Kidney (tissue), 14 donors: ENCODE results near the gene LPIN3. TPM values are rescaled to one million over a fixed set of nuclear protein-coding genes. Genes with fewer than 3 reads are reported as not detected.
"Not testable (repeated sequence)": the region's sequence is repeated elsewhere in the genome, so short reads cannot be mapped to it uniquely, and the experiment has no call there.

Experiments
- DNase-seq, 5 donors: peaks; one replicate each; pipeline ENCODE4 v3.0.0-alpha.2; 2013 to 2020
- FAIRE-seq: peaks from 2 replicates; lab custom pipeline; 2012; peaks lifted over from hg19 to GRCh38; lab: Jason Lieb, UNC
- H3K27ac ChIP-seq, 2 donors: one replicate each; pipeline ENCODE4 v1.7.0; 2013; ENCODE audit warnings: low read depth in 2 of 2, low read length in 2 of 2, inconsistent platforms in 1 of 2
- H3K27me3 ChIP-seq: one replicate; pipeline ENCODE4 v1.7.1; 2013; ENCODE audit warnings: low read length, inconsistent platforms; ENCODE audit not compliant: control insufficient read depth, insufficient read depth
- H3K36me3 ChIP-seq, 3 donors: one replicate each; pipeline versions ENCODE4 v1.7.0 to v1.7.1; 2013; ENCODE audit warnings: low read length in 3 of 3, control low read depth in 1 of 3, inconsistent platforms in 1 of 3; ENCODE audit not compliant: insufficient read depth in 3 of 3, control insufficient read depth in 2 of 3
- H3K4me1 ChIP-seq, 3 donors: one replicate each; pipeline versions ENCODE4 v1.7.0 to v1.7.1; 2013; ENCODE audit warnings: low read length in 3 of 3, inconsistent platforms in 1 of 3, low read depth in 1 of 3; ENCODE audit not compliant: control insufficient read depth in 2 of 3, insufficient read depth in 2 of 3
- H3K4me3 ChIP-seq, 3 donors: one replicate each; pipeline versions ENCODE4 v1.7.0 to v1.8.1; 2013; ENCODE audit warnings: low read length in 3 of 3, control low read depth in 1 of 3, inconsistent platforms in 1 of 3
- H3K9ac ChIP-seq, 3 donors: one replicate each; pipeline versions ENCODE4 v1.7.0 to v1.7.1; 2013; ENCODE audit warnings: low read length in 3 of 3, control low read depth in 1 of 3, inconsistent platforms in 1 of 3
- H3K9me3 ChIP-seq, 3 donors: one replicate each; pipeline versions ENCODE4 v1.7.0 to v1.7.1; 2013; ENCODE audit warnings: low read length in 3 of 3, control low read depth in 1 of 3, inconsistent platforms in 1 of 3; ENCODE audit not compliant: control insufficient read depth in 2 of 3, insufficient read depth in 1 of 3
- CTCF ChIP-seq: IDR thresholded peaks from 3 replicates; pipeline ENCODE4 v1.5.1; 2012; ENCODE audit warnings: mild to moderate bottlenecking, moderate library complexity, borderline replicate concordance; ENCODE audit not compliant: insufficient read depth; ENCODE audit errors: extremely low read depth
- intact Hi-C: fragments of 100-400 bp; cut with DNase I; formaldehyde crosslinking; loops from one replicate; pipeline ENCODE4 v1.11.1; 2022
- polyA plus RNA-seq: library from polyadenylated mRNA; stranded (reverse); fragments of 350-450 nt; fragmentation: Illumina TruSeq; extraction: RNeasy Lipid Tissue Mini Kit (QIAGEN cat#74804); gene quantifications from one replicate; pipeline ENCODE4 v1.2.3, GENCODE V29; 2014; ENCODE audit warnings: low read depth, low replicate concordance; ENCODE audit not compliant: insufficient read depth
- total RNA-seq: library from RNA; stranded (reverse); fragmentation: NEBNext Ultra II Directional; extraction: Animal tissue kit (Norgen Biotek cat#: 25700); gene quantifications from one replicate; pipeline ENCODE4 v1.2.1, GENCODE V29; 2021
- donor health status: control.
- donor health status: control.
- donor health status: control.
- donor health status: control.
- donor health status: control.
- donor health status: DM: yes; HTN: yes; CAD: no.
- donor health status: Normal renal cell carcinoma (clear cell type).

LPIN3 gene
- total and polyA plus RNA-seq, 2 donors from 2014 or later: 29.4 to 31.6 TPM

DNA sequence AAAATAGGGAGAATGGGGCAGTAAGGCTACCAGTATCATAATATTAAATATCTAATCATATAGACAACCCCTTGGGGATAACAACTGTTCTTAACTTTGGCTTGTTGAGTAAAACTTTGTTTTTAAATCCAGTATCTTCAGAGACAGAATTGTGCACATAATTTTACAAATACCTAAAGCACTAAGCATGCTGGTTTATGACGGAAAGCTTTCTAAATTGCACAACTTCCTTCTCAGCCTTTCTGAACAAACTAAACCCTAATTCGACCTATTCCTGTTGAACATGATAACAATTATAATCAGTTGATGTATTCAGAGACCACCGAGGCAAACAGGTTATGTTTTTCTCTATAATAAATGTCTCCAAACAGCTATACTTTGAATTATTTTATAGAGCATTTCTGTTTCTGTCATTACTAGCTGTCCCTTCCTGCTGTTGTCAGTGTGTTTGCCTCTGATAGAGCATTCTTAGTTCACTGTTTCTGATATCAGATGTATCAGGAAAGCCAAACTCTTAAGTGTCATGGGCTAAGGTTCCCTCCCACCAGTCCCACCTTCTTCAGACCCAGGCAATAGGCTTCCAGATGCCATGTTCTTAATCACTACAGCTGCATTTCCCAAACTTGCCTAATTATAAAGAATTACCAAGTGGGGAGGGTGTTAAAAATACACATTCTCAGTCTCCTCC lies 31.8 kb upstream of the LPIN3 start:
- DNase-seq: no peak
- intact Hi-C loops: no loop called here
- no peak for TF ChIP-seq CTCF
- Histone ChIP-seq H3K9ac (peak overlapping the region in 1 of 3 donors; percentile 17), H3K27me3 (no peaks in the 10 kb centered on the region), H3K36me3 (no peaks in the 10 kb centered on the region), H3K4me3 (no peak overlapping the region), H3K27ac (peak overlapping the region; percentile 39 to 76), H3K9me3 (no peaks in the 10 kb centered on the region), H3K4me1 (peaks cover 0 to 27% (median 12%) of the 10 kb centered on the region in 3 donors)
- FAIRE-seq: no peak

DNA sequence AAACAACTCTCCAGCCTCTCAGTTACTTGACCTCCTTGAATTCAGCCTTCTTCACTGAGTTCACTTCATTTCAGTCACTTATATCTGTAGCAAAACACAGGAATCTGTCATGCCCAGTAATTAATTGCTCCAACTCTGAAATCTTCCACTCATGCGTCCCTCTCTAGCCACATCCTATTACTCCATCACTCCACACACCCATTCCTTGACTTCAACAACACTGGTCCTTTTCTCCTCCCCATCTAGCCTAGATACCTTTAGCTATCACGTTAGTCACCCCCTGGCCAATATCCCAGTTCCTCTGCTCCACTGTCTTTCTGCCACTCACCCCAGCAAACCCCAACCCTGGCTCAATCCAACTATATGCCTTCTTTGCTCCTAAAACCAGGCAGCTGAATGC lies 30.8 kb upstream of the LPIN3 start:
- FAIRE-seq (no peak), DNase-seq (no peak)
- intact Hi-C loops: loop anchor here (10.0 kb wide), 1 partner anchor 55 kb away; no protein-coding TSS in a partner anchor
- Histone ChIP-seq H3K27me3 (no peaks in the 10 kb centered on the region), H3K4me1 (peaks cover 0 to 32% (median 15%) of the 10 kb centered on the region in 3 donors), H3K36me3 (no peaks in the 10 kb centered on the region), H3K9me3 (no peaks in the 10 kb centered on the region), H3K27ac (peak overlapping the region in 1 of 2 donors; percentile 39), H3K4me3 (no peak overlapping the region), H3K9ac (no peak overlapping the region)
- TF ChIP-seq CTCF: no peak

DNA sequence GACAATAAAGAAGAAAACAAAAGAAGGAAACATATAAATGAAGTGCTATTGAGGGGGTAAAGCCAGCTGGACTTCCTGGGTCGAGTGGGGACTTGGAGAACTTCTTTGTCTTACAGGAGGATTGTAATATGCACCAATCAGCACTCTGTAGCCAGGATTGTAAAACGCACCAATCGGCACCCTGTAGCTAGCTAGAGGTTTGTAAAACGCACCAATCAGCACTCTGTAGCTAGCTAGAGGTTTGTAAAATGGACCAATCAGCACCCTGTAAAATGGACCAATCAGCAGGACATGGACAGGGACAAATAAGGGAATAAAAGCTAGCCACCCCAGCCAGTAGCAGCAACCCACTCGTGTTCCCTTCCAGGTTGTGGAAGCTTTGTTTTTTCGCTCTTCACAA lies 28.6 kb upstream of the LPIN3 start:
- not testable (repeated sequence) for H3K27ac ChIP-seq, FAIRE-seq, H3K4me3 ChIP-seq, H3K36me3 ChIP-seq, H3K27me3 ChIP-seq, DNase-seq, H3K9ac ChIP-seq, H3K9me3 ChIP-seq
- peaks cover 0 to 32% (median 18%) of the 10 kb centered on the region in 3 donors for H3K4me1 ChIP-seq
- intact Hi-C loops: loop anchor here (10.0 kb wide), 1 partner anchor 57 kb away; no protein-coding TSS in a partner anchor

GRCh38 chr20:41314386-41314785 lies 26.2 kb upstream of the LPIN3 start:
- no peak for TF ChIP-seq CTCF
- H3K27ac ChIP-seq: peak overlapping the region in 1 of 2 donors; percentile 14
- intact Hi-C loops: loop anchor here (10.0 kb wide), 1 partner anchor 60 kb away; no protein-coding TSS in a partner anchor
- no peaks in the 10 kb centered on the region for H3K36me3 ChIP-seq
- DNase-seq: no peak
- peaks cover 0 to 17% (median 11%) of the 10 kb centered on the region in 3 donors for H3K4me1 ChIP-seq
- no peaks in the 10 kb centered on the region for H3K9me3 ChIP-seq
- H3K4me3 ChIP-seq: no peak overlapping the region
- no peak overlapping the region for H3K9ac ChIP-seq
- H3K27me3 ChIP-seq: no peaks in the 10 kb centered on the region
- no peak for FAIRE-seq
